ENCODE measurements around the gene ADGRG1.
A peak's percentile ranks its signal among the peaks of the same experiment; 100 is the strongest.

The ADGRG1 gene

DNA sequence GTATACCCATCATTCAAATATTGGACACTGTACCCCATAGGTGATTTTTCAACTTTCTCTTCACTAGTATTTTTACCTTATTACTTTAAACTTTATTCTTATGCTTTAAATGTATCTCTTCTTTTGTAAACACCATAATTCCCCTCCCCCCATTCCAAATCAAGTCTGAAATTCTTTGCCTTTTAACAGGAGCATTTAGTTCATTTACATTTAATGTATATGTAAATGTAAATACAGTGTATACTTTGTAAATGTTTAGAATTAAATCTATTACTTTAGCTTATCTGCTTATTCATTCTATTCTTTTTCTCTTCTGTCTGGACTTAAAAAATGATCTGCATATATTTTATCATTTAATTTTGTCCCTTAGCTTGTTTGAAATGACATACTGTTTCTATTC is 30.0 kb upstream of the ADGRG1 start:
- no peak for TF ChIP-seq JUND (IDR thresholded peaks at IDR 0.05; ENCODE audit: low read depth)
- in situ Hi-C loops (cut with HindIII; ENCODE audit: low pct_unique_long_range_greater_than_20kb, low sequenced_read_pairs), result no loop called here
- DNase-seq (ENCODE audit: low read depth in 1 of 2, low spot score in 1 of 2), result no peak

DNA sequence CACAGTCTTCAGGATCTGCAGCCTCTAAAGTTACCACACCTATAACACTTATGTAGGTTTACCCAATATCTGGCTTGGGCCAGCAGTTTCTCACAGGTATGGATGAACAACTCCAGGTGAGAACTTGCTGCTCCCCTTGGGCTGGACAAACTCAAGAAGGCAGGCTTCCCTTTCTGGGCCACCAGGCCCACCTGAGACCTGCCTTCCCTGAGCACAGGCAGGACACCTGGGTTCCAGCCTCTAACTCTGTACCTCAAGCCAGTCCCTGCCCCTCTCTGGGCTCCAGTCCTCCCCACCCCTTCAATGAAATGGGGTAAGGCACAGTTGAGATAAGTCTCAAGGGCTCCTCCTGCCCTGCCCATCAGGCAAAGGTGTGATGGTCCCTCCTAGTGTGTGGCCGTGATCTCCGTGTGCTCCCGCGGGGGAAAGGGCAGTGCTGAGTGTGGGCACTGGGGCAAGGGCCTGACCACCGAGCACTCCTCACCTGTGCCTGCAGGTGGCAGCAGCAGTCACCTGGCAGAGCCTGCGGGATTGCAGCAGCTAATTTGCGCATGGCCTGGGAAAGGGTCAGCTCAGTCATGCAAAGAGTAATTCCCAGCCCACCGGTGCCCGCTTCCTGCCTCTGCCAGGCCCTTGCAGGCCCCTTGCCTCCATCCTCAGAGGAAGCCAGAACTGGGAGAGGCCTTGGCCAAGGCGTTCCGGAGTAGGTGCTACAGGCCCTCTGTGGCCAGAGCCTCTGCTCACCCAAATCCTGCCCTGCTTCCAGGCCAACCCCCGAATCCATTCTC is 28.2 kb upstream of the ADGRG1 start:
- no peak for TF ChIP-seq JUND (IDR thresholded peaks at IDR 0.05; ENCODE audit: low read depth)
- DNase-seq (ENCODE audit: low read depth in 1 of 2, low spot score in 1 of 2), result peak; percentile 23 to 65
- in situ Hi-C loops (cut with HindIII; ENCODE audit: low pct_unique_long_range_greater_than_20kb, low sequenced_read_pairs), result no loop called here

DNA sequence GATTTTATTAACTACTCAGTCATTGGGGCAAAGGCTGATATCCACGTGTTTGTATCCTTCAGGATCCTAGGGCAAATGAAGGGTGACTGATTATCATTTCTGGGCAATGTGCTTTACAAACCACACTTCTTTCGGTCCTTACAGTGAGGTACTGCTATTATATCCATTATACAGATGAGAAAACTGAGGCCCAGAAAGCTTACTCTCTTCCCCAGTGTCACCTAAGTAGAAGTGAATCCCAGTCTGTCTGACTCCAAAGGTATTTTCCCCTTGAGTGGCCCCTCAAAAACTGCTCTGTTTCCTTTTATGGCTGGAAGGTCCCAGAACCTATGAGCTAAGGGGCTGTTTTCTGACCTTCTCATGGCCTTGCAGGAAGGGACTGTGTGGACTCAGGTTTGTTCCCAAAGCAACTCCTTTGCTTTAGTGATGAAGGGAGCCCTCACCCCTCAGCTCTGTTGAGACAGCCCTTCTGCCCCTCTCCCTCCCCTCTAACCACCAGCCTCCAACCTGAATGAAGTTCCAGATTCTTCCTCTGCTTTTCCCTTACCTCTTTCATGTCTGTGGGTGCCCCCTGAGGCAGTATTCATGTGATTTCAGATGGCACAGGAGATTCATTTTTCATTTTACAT is 27.4 kb upstream of the ADGRG1 start:
- in situ Hi-C loops (cut with HindIII; ENCODE audit: low pct_unique_long_range_greater_than_20kb, low sequenced_read_pairs), result no loop called here
- no peak for DNase-seq (ENCODE audit: low read depth in 1 of 2, low spot score in 1 of 2)
- no peak for TF ChIP-seq JUND (IDR thresholded peaks at IDR 0.05; ENCODE audit: low read depth)

DNA sequence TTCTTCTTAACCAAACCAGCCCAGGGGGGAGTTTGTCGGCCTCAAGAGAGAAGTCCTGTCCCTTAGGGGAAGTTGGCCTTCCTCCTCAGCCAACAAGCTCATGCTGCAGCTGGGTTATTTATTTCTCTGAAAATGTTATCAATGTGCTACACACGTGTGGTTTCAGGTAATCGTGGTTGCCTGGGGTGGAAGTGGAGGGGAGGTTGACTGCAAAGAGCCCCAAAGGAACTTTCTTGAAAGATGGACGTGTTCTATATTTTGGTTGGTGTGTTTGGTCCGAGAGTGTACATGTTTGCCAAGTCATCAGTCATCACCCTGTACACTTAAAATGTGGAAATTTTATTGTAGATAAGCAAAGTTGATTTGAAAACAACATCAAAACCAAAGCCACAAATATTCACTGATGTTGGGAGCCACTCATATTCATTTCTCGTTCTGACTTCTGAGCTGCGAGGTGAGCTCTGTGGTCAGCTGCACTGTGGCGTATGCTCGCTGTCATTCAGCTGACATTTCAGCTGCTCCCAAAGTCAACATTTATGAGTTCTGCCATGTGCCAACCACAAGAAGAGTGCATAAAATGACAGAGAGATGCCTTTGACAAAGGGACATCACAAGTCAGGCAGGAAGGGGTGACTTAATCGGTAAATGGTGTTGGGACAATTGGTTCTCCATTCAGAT is 26.5 kb upstream of the ADGRG1 start:
- DNase-seq (ENCODE audit: low read depth in 1 of 2, low spot score in 1 of 2), result peak in 1 of 2 experiments; percentile 49
- in situ Hi-C loops (cut with HindIII; ENCODE audit: low pct_unique_long_range_greater_than_20kb, low sequenced_read_pairs), result no loop called here
- TF ChIP-seq JUND (IDR thresholded peaks at IDR 0.05; ENCODE audit: low read depth), result no peak

DNA sequence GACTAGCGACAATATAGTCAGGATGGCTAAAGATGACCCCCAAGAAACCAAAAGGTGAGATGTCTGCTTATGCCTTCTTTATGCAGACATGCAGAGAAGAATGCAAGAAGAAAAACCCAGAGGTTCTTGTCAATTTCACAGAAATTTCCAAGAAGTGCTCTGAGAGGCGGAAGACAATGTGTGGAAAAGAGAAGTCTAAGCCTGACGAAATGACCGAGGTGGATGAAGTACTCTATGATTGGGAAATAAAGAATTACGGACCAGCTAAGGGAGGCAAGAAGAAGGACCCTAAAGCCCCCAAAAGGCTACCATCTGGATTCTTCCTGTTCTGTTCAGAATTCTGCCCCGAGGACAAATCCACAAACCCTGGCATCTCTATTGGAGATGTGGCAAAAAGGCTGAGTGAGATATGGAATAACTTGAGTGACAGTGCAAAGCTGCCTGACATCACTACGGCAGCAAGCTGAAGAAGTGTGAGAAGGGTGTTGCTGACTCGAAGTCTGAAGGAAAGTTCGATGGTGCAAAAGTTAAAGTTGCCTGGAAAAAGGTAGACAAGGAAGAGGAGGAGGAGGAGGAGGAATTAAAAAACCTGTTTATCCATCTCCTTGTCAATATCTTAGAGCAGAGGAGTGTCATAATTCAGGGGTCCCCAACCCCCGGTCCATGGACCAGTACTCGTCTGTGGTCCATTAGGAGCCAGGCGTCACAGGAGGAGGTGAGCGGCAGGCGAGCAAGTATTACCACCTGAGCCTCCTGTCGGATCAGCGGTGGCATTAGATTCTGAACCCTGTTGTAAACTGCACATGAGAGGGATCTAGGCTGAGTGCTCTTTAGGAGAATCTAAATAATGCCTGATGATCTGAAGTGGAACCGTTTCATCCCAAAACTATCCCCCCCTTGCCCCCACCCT is 25.1 kb upstream of the ADGRG1 start:
- no peak for DNase-seq (ENCODE audit: low read depth in 1 of 2, low spot score in 1 of 2)
- TF ChIP-seq JUND (IDR thresholded peaks at IDR 0.05; ENCODE audit: low read depth), result no peak
- in situ Hi-C loops (cut with HindIII; ENCODE audit: low pct_unique_long_range_greater_than_20kb, low sequenced_read_pairs), result no loop called here

DNA sequence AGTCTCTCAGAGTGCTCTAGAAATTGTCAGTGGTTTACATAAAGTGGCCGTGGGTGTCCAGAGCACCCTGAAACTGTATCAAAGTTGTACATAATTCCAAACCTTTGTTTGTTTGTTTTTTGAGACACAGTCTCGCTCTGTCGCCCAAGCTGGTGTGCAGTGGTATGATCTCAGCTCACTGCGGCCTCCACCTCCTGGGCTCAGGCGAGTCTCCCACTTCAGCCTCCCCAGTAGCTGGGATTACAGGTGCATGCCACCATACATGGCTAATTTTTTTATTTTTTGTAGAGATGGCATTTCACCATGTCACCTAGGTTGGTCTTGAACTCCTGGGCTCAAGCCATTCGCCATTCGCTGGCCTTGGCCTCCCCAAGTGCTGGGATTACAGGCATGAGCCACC is 24.3 kb upstream of the ADGRG1 start:
- in situ Hi-C loops (cut with HindIII; ENCODE audit: low pct_unique_long_range_greater_than_20kb, low sequenced_read_pairs), result no loop called here
- DNase-seq (ENCODE audit: low read depth in 1 of 2, low spot score in 1 of 2), result no peak
- TF ChIP-seq JUND (IDR thresholded peaks at IDR 0.05; ENCODE audit: low read depth), result no peak

DNA sequence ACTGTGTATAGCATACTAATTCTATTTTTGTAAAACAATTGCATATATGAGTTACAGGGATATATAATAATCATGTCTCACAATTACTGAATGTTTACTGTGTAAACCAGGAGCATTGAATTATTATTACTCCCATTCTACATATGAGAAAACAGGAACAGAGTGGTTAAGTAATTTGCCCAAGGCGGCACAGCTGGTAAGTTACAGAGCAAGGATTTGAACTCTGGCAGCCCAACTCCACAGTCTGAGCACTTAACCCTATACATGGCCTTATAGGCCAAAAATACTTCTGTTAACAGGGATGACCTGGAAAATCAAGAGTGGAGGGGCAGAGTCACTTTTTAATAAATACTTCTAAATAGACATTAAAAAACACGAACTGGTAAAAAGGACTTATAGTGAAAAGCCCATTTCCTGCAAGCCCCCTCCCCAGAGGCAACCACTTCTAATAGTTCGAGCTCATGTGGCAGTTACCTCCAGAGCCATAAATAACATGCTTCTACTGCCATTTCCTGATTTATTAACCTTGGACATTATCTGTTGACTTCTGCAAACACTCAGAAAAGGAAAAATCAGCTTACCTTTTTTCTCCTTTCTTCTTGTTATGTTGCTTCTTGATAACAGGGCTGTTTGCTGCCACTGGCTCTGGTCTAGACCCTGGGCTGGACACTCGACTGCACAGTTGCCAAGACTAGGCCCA is 22.1 kb upstream of the ADGRG1 start:
- no peak for TF ChIP-seq JUND (IDR thresholded peaks at IDR 0.05; ENCODE audit: low read depth)
- no peak for DNase-seq (ENCODE audit: low read depth in 1 of 2, low spot score in 1 of 2)
- in situ Hi-C loops (cut with HindIII; ENCODE audit: low pct_unique_long_range_greater_than_20kb, low sequenced_read_pairs), result no loop called here

DNA sequence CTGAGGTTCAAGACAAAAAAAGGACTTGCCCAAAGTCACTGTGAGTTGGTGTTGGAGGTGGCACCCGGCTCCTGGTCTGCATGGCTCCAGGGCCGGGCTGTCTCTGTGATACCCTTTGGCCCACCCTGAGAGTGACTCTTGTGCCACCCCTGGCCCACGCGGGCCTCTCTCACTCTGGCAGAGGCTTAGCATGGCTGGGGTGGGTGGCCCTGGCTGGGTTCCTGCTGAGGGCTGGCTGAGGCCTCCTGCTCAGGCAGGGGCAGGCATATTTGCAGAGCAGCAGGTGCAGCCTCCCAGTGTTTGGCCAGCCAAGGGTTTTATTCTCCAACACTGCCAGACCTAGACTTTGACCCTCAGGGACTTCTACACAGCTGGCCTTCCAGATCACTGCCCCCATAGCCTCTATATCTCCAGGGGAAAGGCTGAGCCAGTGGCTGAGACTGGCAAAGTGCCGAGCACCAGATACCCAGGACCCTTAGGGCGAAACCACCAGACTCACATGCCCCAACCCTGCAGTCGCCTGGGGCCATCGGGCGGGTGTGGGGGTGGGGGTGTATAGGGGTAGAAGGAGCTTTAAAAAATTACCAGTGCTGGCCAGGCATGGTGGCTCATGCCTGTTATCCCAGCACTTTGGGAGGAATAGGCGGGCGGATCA is 21.5 kb upstream of the ADGRG1 start:
- no peak for DNase-seq (ENCODE audit: low read depth in 1 of 2, low spot score in 1 of 2)
- TF ChIP-seq JUND (IDR thresholded peaks at IDR 0.05; ENCODE audit: low read depth), result no peak
- in situ Hi-C loops (cut with HindIII; ENCODE audit: low pct_unique_long_range_greater_than_20kb, low sequenced_read_pairs), result no loop called here

DNA sequence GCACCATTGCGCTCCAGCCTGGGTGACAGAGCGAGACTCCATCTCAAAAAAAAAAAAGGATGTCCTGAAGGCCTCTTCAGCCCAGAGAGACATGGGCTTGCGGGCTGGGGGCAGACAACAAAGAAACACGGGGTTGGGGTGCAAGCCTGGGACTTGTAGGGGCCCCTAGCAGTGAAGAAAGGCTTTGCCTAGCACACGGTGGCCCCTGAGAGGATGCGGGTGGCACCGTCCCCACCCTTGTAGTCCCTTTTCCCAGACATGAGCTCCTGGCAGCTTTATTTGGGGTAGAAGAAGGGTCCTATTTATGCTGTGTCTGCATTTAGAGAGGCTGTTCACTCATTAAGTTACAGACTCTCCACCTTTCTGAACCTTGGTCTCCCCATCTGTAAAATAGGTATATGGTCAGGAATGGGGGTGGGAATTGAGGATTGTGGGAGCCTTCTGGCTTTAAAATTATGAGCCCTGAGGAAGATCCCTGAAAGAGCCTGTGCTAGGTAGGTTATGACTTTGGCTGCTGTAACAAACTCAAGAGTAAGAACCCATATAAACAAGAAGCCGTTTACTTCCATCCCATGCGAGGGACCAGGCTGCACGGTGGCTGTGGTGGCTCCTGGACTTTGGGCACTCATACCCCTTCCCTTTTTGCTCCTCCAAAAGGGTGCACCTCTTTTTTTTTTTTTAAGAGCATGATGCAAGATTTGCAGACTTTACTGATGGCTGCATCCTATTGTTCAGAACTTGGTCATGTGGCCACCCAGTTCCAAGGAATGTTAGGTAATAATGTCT is 20.6 kb upstream of the ADGRG1 start:
- TF ChIP-seq JUND (IDR thresholded peaks at IDR 0.05; ENCODE audit: low read depth), result no peak
- in situ Hi-C loops (cut with HindIII; ENCODE audit: low pct_unique_long_range_greater_than_20kb, low sequenced_read_pairs), result no loop called here
- DNase-seq (ENCODE audit: low read depth in 1 of 2, low spot score in 1 of 2), result no peak

DNA sequence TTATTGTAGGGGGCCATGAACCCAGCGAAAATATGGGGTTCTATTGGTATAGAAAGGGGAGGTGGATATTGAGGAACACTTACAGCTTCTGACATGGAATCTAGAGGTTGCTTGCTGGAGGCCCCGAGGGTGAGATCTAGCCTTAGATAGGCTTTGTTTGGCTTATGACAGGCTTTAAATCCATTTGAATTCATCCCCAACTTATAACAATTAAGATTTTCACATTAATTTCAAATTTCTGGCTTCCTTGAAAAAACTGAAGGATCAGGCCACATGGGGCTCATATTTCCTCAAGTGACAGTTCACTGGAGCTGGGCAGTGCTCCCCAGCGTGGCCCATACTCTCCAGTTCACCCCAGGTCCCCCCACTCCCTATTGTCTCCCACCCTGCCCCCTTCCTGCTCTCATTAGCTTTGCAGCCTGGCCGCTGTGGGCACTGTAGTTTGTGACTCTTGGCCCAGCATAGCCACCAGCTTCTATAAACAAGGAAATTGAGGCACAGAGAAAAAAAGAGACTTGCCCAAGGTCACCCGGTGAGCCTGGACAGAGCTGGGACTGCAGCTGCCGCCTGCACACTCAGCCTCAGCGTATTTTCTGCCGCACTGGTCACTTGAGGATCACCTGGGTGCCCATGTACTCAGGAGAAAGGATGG is 19.8 kb upstream of the ADGRG1 start:
- no peak for DNase-seq (ENCODE audit: low read depth in 1 of 2, low spot score in 1 of 2)
- no peak for TF ChIP-seq JUND (IDR thresholded peaks at IDR 0.05; ENCODE audit: low read depth)
- in situ Hi-C loops (cut with HindIII; ENCODE audit: low pct_unique_long_range_greater_than_20kb, low sequenced_read_pairs), result no loop called here

All from T47D (cell line).